GM23338 (cell line): ENCODE measurements around the gene TSEN2. TPM values are rescaled to one million over a fixed set of nuclear protein-coding genes. Genes with fewer than 3 reads are reported as not detected.

Source experiments
- ATAC-seq: fragments of 200-7000 bp; cut with Tn5 transposase; 3 replicates; pipeline ENCODE4 v1.9.1; 2020
- DNase-seq: peaks from one replicate; pipeline ENCODE4 v3.0.0-alpha.2; 2015; ENCODE audit warnings: low spot score
- H2AFZ ChIP-seq: fragments of 200-600 bp; sonication (generic); 2 replicates; pipeline ENCODE4 v1.8.0; 2016; ENCODE audit warnings: antibody characterized with exemption, mild to moderate bottlenecking, moderate library complexity
- H3F3A ChIP-seq: fragments of 200-600 bp; sonication (generic); replicated peaks from 2 replicates; pipeline ENCODE4 v1.8.0; 2017; ENCODE audit warnings: antibody characterized with exemption, mixed run types, low read depth
- H3K27ac ChIP-seq: fragments of 200-600 bp; sonication (generic); 2 replicates; pipeline ENCODE4 v1.6.1; 2016; ENCODE audit warnings: low read depth
- H3K27me3 ChIP-seq: fragments of 200-600 bp; sonication (generic); 2 replicates; pipeline ENCODE4 v1.8.0; 2016; ENCODE audit warnings: mild to moderate bottlenecking, mixed run types, moderate library complexity; ENCODE audit not compliant: insufficient read depth
- H3K36me3 ChIP-seq: fragments of 200-600 bp; sonication (generic); 2 replicates; pipeline ENCODE4 v1.8.0; 2016; ENCODE audit warnings: mild to moderate bottlenecking; ENCODE audit not compliant: insufficient read depth
- H3K4me1 ChIP-seq: fragments of 200-600 bp; sonication (generic); 2 replicates; pipeline ENCODE4 v1.8.0; 2016; ENCODE audit warnings: mild to moderate bottlenecking, moderate library complexity; ENCODE audit not compliant: insufficient read depth
- H3K4me2 ChIP-seq: fragments of 200-600 bp; sonication (generic); 2 replicates; pipeline ENCODE4 v1.7.1; 2017; ENCODE audit warnings: mixed run types
- H3K4me3 ChIP-seq: fragments of 200-600 bp; sonication (generic); 2 replicates; pipeline ENCODE4 v1.6.1; 2016; ENCODE audit warnings: mixed run types
- H3K79me2 ChIP-seq: fragments of 200-600 bp; sonication (generic); replicated peaks from 2 replicates; pipeline ENCODE4 v1.8.0; 2017; ENCODE audit warnings: mild to moderate bottlenecking; ENCODE audit not compliant: insufficient read depth
- H3K9me2 ChIP-seq: fragments of 200-600 bp; sonication (generic); 2 replicates; pipeline ENCODE4 v1.8.0; 2017; ENCODE audit not compliant: insufficient read depth
- H4K20me1 ChIP-seq: fragments of 200-600 bp; sonication (generic); replicated peaks from 2 replicates; pipeline ENCODE4 v1.8.0; 2017; ENCODE audit warnings: mild to moderate bottlenecking; ENCODE audit not compliant: insufficient read depth
- H3K27ac Mint-ChIP-seq: 2 replicates; pipeline ENCODE4 v1.8.0; 2020; ENCODE audit warnings: inconsistent platforms, mild to moderate bottlenecking, moderate library complexity, mixed read lengths
- H3K27me3 Mint-ChIP-seq: 3 replicates; pipeline ENCODE4 v1.8.0; 2022; ENCODE audit warnings: low read depth, mild to moderate bottlenecking, moderate library complexity, mixed read lengths, inconsistent platforms; ENCODE audit not compliant: insufficient read depth, poor library complexity
- H3K36me3 Mint-ChIP-seq: 3 replicates; pipeline ENCODE4 v1.8.0; 2021; ENCODE audit warnings: low read depth, mild to moderate bottlenecking, inconsistent platforms, moderate library complexity, mixed read lengths
- H3K4me1 Mint-ChIP-seq: 3 replicates; pipeline ENCODE4 v1.8.0; 2020; ENCODE audit warnings: mild to moderate bottlenecking, inconsistent platforms, mixed read lengths
- H3K4me3 Mint-ChIP-seq: 3 replicates; pipeline ENCODE4 v1.8.0; 2021; ENCODE audit warnings: moderate library complexity, mild to moderate bottlenecking, inconsistent platforms, mixed read lengths
- H3K9me3 Mint-ChIP-seq: 3 replicates; pipeline ENCODE4 v1.8.0; 2020; ENCODE audit warnings: moderate library complexity, mild to moderate bottlenecking, inconsistent platforms, mixed read lengths
- CREB1 ChIP-seq: fragments of 250-450 bp; sonication (Bioruptor Pico); IDR thresholded peaks from 2 replicates; pipeline ENCODE4 v1.5.0; 2020; ENCODE audit warnings: low read depth, mild to moderate bottlenecking, moderate library complexity
- CTCF ChIP-seq, 2 experiments: fragments of 200-600 bp in 1 of 2; sonication (generic) in 1 of 2; conservative IDR thresholded peaks; 2 replicates each; pipeline versions ENCODE4 v1.5.1 to v1.6.1; 2016 to 2017; ENCODE audit warnings: antibody characterized with exemption in 2 of 2, low read depth in 2 of 2, mild to moderate bottlenecking in 2 of 2, moderate library complexity in 1 of 2
- ETS1 ChIP-seq: IDR thresholded peaks from 2 replicates; pipeline ENCODE4 v1.6.1; 2016; ENCODE audit warnings: antibody characterized with exemption
- EZH2 ChIP-seq: fragments of 200-600 bp; sonication (generic); IDR thresholded peaks from one replicate; pipeline ENCODE4 v1.8.0; 2017; ENCODE audit warnings: antibody characterized with exemption, mild to moderate bottlenecking, low read depth; ENCODE audit not compliant: unreplicated experiment
- EZH2phosphoT487 ChIP-seq: fragments of 200-600 bp; sonication (generic); IDR thresholded peaks from one replicate; pipeline ENCODE4 v1.8.1; 2018; ENCODE audit warnings: antibody characterized with exemption; ENCODE audit not compliant: unreplicated experiment
- JUNB ChIP-seq: IDR thresholded peaks from one replicate; pipeline ENCODE4 v1.6.1; 2016; ENCODE audit warnings: antibody characterized with exemption; ENCODE audit not compliant: unreplicated experiment
- NANOG ChIP-seq: IDR thresholded peaks from 2 replicates; pipeline ENCODE4 v1.6.1; 2016; ENCODE audit warnings: antibody characterized with exemption, borderline replicate concordance
- POLR2AphosphoS5 ChIP-seq: IDR thresholded peaks from 2 replicates; pipeline ENCODE4 v1.6.1; 2016; ENCODE audit warnings: antibody characterized with exemption, low read depth
- REST ChIP-seq: IDR thresholded peaks from one replicate; pipeline ENCODE4 v1.6.1; 2018; ENCODE audit warnings: antibody characterized with exemption; ENCODE audit not compliant: unreplicated experiment
- ZNF331 ChIP-seq: fragments of 250-450 bp; sonication (Bioruptor Pico); IDR thresholded peaks from 2 replicates; pipeline ENCODE4 v1.5.0; 2020; ENCODE audit warnings: low read depth, mild to moderate bottlenecking, moderate library complexity
- ZNF462 ChIP-seq: fragments of 250-450 bp; sonication (Bioruptor Pico); IDR thresholded peaks from 2 replicates; pipeline ENCODE4 v1.5.0; 2020; ENCODE audit warnings: mild to moderate bottlenecking, moderate library complexity
- polyA plus RNA-seq: library from polyadenylated mRNA; unstranded; fragments of >200 nt; fragmentation: Nextera tagmentation; extraction: Ambion mirVana; gene quantifications from 2 replicates; pipeline ENCODE4 v1.2.1, GENCODE V29; 2016
- total RNA-seq: library from RNA; depleted of rRNA; stranded (reverse); fragments of >200 nt; shearing (Covaris generic); gene quantifications from 2 replicates; pipeline ENCODE4 v1.2.3, GENCODE V29; 2014

TSEN2 gene
- total and polyA plus RNA-seq, 2 experiments from 2014 or later: 27.7 to 30.0 TPM

- H3K36me3 ChIP-seq: no peaks in the 10 kb centered on the region
- TF ChIP-seq REST: no peak
- TF ChIP-seq ZNF331 (CRISPR knock-in tag): no peak
- no peak for TF ChIP-seq CTCF (conservative IDR thresholded peaks at IDR 0.05; ENCODE audit: low read depth in 2 of 2)
- TF ChIP-seq CREB1: no peak
- no peak for TF ChIP-seq EZH2phosphoT487
- TF ChIP-seq NANOG: no peak
- no peak for TF ChIP-seq ZNF462 (CRISPR knock-in tag)
- no peak for TF ChIP-seq ETS1
- no peak for TF ChIP-seq EZH2
- TF ChIP-seq POLR2AphosphoS5: no peak
- no peak for TF ChIP-seq JUNB
- peak overlapping the region; percentile 64 for H3K4me3 ChIP-seq
- peaks cover 36% of the 10 kb centered on the region for H3K4me1 ChIP-seq
- H3K27me3 ChIP-seq: peaks cover 17% of the 10 kb centered on the region
- peaks cover 3% of the 10 kb centered on the region; the same call in 1 of the 3 replicates for H3K36me3 Mint-ChIP-seq
- H4K20me1 ChIP-seq: peaks cover 42% of the 10 kb centered on the region
- H3K9me3 Mint-ChIP-seq: no peaks in the 10 kb centered on the region
- peaks cover 55% of the 10 kb centered on the region for H3K79me2 ChIP-seq
- peak overlapping the region; percentile 87 for H2AFZ ChIP-seq
- peaks cover 4% of the 10 kb centered on the region; the same call in 1 of the 2 replicates for H3F3A ChIP-seq
- peak overlapping the region; percentile 82 for H3K4me3 Mint-ChIP-seq
- no peak for ATAC-seq
- peaks cover 34% of the 10 kb centered on the region for H3K4me1 Mint-ChIP-seq
- no peaks in the 10 kb centered on the region for H3K9me2 ChIP-seq
- H3K27me3 Mint-ChIP-seq: no peaks in the 10 kb centered on the region
- H3K27ac Mint-ChIP-seq: peak overlapping the region; percentile 93
- no peak for DNase-seq
- H3K4me2 ChIP-seq: peak overlapping the region; percentile 80
- peak overlapping the region; percentile 97 for H3K27ac ChIP-seq
Measured at GRCh38 chr3:12557473-12558100, 73.3 kb downstream of the TSEN2 start.
